ENCODE data around the gene BAK1.

The BAK1 gene

GRCh38 chr6:33578164-33578563, 1.9 kb downstream of the BAK1 start:
- POLR2A ChIA-PET: no interaction called here
- peak overlapping the region; percentile 84 for H3K4me3 ChIP-seq (ENCODE audit: low read depth, low read length)
- no peak for TF ChIP-seq CTCF (IDR thresholded peaks at IDR 0.05; ENCODE audit: insufficient read depth, low read length, missing control alignments)
- no peak for DNase-seq (ENCODE audit: low read depth, low spot score)
- CTCF ChIA-PET: interaction anchor here (1.0 to 15.1 kb wide), 6 partner anchors 9 to 167 kb away, joined by 3 to 539 read pairs (median 11); partner anchors contain the start of genes CUTA and UQCC2

GRCh38 chr6:33577718-33578117, 2.4 kb downstream of the BAK1 start:
- H3K4me3 ChIP-seq (ENCODE audit: low read depth, low read length): no peak overlapping the region
- TF ChIP-seq CTCF (IDR thresholded peaks at IDR 0.05; ENCODE audit: insufficient read depth, low read length, missing control alignments): no peak
- no peak for DNase-seq (ENCODE audit: low read depth, low spot score)
- POLR2A ChIA-PET: no interaction called here
- CTCF ChIA-PET: interaction anchor here (1.3 kb wide), 1 partner anchor 7 kb away, joined by 6 read pairs; no protein-coding TSS in a partner anchor

- DNase-seq (ENCODE audit: low read depth, low spot score): no peak
- ChIA-PET CTCF (interaction anchor here (1.0 to 1.3 kb wide), 2 partner anchors 8 to 186 kb away, joined by 3 to 6 read pairs; no protein-coding TSS in a partner anchor), POLR2A (no interaction called here)
- no peak for TF ChIP-seq CTCF (IDR thresholded peaks at IDR 0.05; ENCODE audit: insufficient read depth, low read length, missing control alignments)
- no peak overlapping the region for H3K4me3 ChIP-seq (ENCODE audit: low read depth, low read length)
Observed at GRCh38 chr6:33577106-33577535, 3.0 kb downstream of the BAK1 start.

- TF ChIP-seq CTCF (IDR thresholded peaks at IDR 0.05; ENCODE audit: insufficient read depth, low read length, missing control alignments): no peak
- no peak overlapping the region for H3K4me3 ChIP-seq (ENCODE audit: low read depth, low read length)
- no peak for DNase-seq (ENCODE audit: low read depth, low spot score)
- ChIA-PET POLR2A (no interaction called here), CTCF (interaction anchor here (1.0 to 1.5 kb wide), 3 partner anchors 8 to 186 kb away, joined by 3 to 6 read pairs (median 4); no protein-coding TSS in a partner anchor)
Observed at GRCh38 chr6:33576668-33577067, 3.4 kb downstream of the BAK1 start.

- ChIA-PET CTCF (interaction anchor here (1.2 to 2.8 kb wide), 4 partner anchors 10 to 452 kb away, joined by 4 to 16 read pairs (median 4); no protein-coding TSS in a partner anchor), POLR2A (interaction anchor here (0.6 kb wide), 1 partner anchor 15 kb away, joined by 3 read pairs; no protein-coding TSS in a partner anchor)
- no peak overlapping the region for H3K4me3 ChIP-seq (ENCODE audit: low read depth, low read length)
- TF ChIP-seq CTCF (IDR thresholded peaks at IDR 0.05; ENCODE audit: insufficient read depth, low read length, missing control alignments): no peak
- no peak for DNase-seq (ENCODE audit: low read depth, low spot score)
Observed at GRCh38 chr6:33575211-33575610, 4.9 kb downstream of the BAK1 start.

GRCh38 chr6:33571637-33572316, 8.3 kb downstream of the BAK1 start:
- H3K4me3 ChIP-seq (ENCODE audit: low read depth, low read length): peak overlapping the region; percentile 64
- ChIA-PET POLR2A (no interaction called here), CTCF (interaction anchor here (1.0 kb wide), 1 partner anchor 9 kb away, joined by 3 read pairs; the partner anchor contains the start of gene BAK1)
- no peak for DNase-seq (ENCODE audit: low read depth, low spot score)
- TF ChIP-seq CTCF (IDR thresholded peaks at IDR 0.05; ENCODE audit: insufficient read depth, low read length, missing control alignments): no peak

All from AG04449 (cell line).